AG09309 (cell line): ENCODE measurements around the gene LRMDA.

ENCODE experiments used
- DNase-seq: peaks from one replicate; pipeline ENCODE4 v3.0.0-alpha.2; 2010; ENCODE audit warnings: low read depth
- H3K4me3 ChIP-seq: 2 replicates; pipeline ENCODE4 v1.5.1; 2011; ENCODE audit warnings: mild to moderate bottlenecking, low read depth, low read length, moderate library complexity; ENCODE audit not compliant: control insufficient read depth
- CTCF ChIP-seq: IDR thresholded peaks from 2 replicates; pipeline ENCODE4 v1.5.1; 2011; ENCODE audit warnings: mild to moderate bottlenecking, low read depth, low read length, inconsistent platforms; ENCODE audit not compliant: insufficient read depth, control insufficient read depth; ENCODE audit errors: missing control alignments

Gene LRMDA

GRCh38 chr10:75858339-75858738 is 426.9 kb downstream of the LRMDA start:
- no peak for DNase-seq
- TF ChIP-seq CTCF = no peak
- H3K4me3 ChIP-seq = no peak overlapping the region

GRCh38 chr10:75859141-75859540 is 427.7 kb downstream of the LRMDA start:
- no peak for TF ChIP-seq CTCF
- DNase-seq = no peak
- no peak overlapping the region for H3K4me3 ChIP-seq

- no peak overlapping the region for H3K4me3 ChIP-seq
- TF ChIP-seq CTCF = no peak
- DNase-seq = no peak
These were observed 428.6 kb downstream of the LRMDA start for GRCh38 chr10:75860009-75860408.

- H3K4me3 ChIP-seq = no peak overlapping the region
- TF ChIP-seq CTCF = no peak
- no peak for DNase-seq
These were observed 430.2 kb downstream of the LRMDA start for GRCh38 chr10:75861582-75861981.

GRCh38 chr10:75862935-75863334 is 431.5 kb downstream of the LRMDA start:
- no peak for TF ChIP-seq CTCF
- no peak overlapping the region for H3K4me3 ChIP-seq
- DNase-seq = no peak

GRCh38 chr10:75864717-75865116 is 433.3 kb downstream of the LRMDA start:
- H3K4me3 ChIP-seq = no peak overlapping the region
- TF ChIP-seq CTCF = no peak
- DNase-seq = no peak

- no peak for TF ChIP-seq CTCF
These were observed 434.2 kb downstream of the LRMDA start for GRCh38 chr10:75865413-75866299.

More at GRCh38 chr10:75865413-75866299, 434.2 kb downstream of the LRMDA start:
- no peak overlapping the region for H3K4me3 ChIP-seq
- DNase-seq = no peak
